Fibroblast of lung (primary cell): ENCODE data around the gene VAV2. TPM values are rescaled to one million over a fixed set of nuclear protein-coding genes. Genes with fewer than 3 reads are reported as not detected.

Source experiments
- DNase-seq, 2 donors: peaks; one replicate each; pipeline versions ENCODE4 v3.0.0 to v3.0.0-alpha.2; 2010; ENCODE audit warnings: low read depth in 2 of 2
- H2AFZ ChIP-seq: 2 replicates; pipeline ENCODE4 v1.5.1; 2012; ENCODE audit warnings: low read length, control low read depth, inconsistent platforms
- H3K27ac ChIP-seq: 2 replicates; pipeline ENCODE4 v1.5.1; 2011; ENCODE audit warnings: low read length, control low read depth; ENCODE audit not compliant: insufficient read depth
- H3K27me3 ChIP-seq: 2 replicates; pipeline ENCODE4 v1.5.1; 2011; ENCODE audit warnings: mild to moderate bottlenecking, low read length; ENCODE audit not compliant: control insufficient read depth, insufficient read depth
- H3K36me3 ChIP-seq: 2 replicates; pipeline ENCODE4 v1.5.1; 2011; ENCODE audit warnings: low read length; ENCODE audit not compliant: control insufficient read depth, insufficient read depth
- H3K4me1 ChIP-seq: 2 replicates; pipeline ENCODE4 v1.5.1; 2011; ENCODE audit warnings: low read length; ENCODE audit not compliant: control insufficient read depth, insufficient read depth; ENCODE audit errors: extremely low read depth
- H3K4me2 ChIP-seq: 2 replicates; pipeline ENCODE4 v1.5.1; 2011; ENCODE audit warnings: low read length, control low read depth; ENCODE audit not compliant: insufficient read depth; ENCODE audit errors: extremely low read depth
- H3K4me3 ChIP-seq, 4 experiments: fragments of 200-600 bp in 1 of 4; sonication (generic) in 1 of 4; replicated peaks in 1 of 4; 2 replicates each; pipeline ENCODE4 v1.5.1; 2011 to 2016; ENCODE audit warnings: low read length in 4 of 4, low read depth in 3 of 4, mild to moderate bottlenecking in 3 of 4, control low read depth in 2 of 4, inconsistent platforms in 1 of 4, mixed read lengths in 1 of 4; ENCODE audit not compliant: insufficient read depth in 1 of 4; ENCODE audit errors: control extremely low read depth in 1 of 4
- H3K79me2 ChIP-seq: 2 replicates; pipeline ENCODE4 v1.5.1; 2012; ENCODE audit warnings: mild to moderate bottlenecking, low read length, inconsistent platforms; ENCODE audit not compliant: control insufficient read depth, insufficient read depth
- H3K9ac ChIP-seq: 2 replicates; pipeline ENCODE4 v1.5.1; 2011; ENCODE audit warnings: mild to moderate bottlenecking, low read length, control low read depth; ENCODE audit not compliant: insufficient read depth
- H3K9me3 ChIP-seq: 2 replicates; pipeline ENCODE4 v1.5.1; 2012; ENCODE audit warnings: low read depth, low read length; ENCODE audit not compliant: control insufficient read depth, insufficient read depth
- H4K20me1 ChIP-seq: 2 replicates; pipeline ENCODE4 v1.5.1; 2011; ENCODE audit warnings: low read length; ENCODE audit not compliant: control insufficient read depth, insufficient read depth; ENCODE audit errors: extremely low read depth
- EZH2 ChIP-seq: IDR thresholded peaks from 2 replicates; pipeline ENCODE4 v1.5.1; 2012; ENCODE audit warnings: low read length, control low read depth, mild to moderate bottlenecking; ENCODE audit errors: missing control alignments
- polyA plus RNA-seq, 2 donors: library from polyadenylated mRNA; depleted of rRNA in 1 of 2; stranded (reverse) in 1 of 2; unstranded in 1 of 2; fragments of >200 nt; gene quantifications; 2 replicates each; pipeline ENCODE4 v1.2.1, GENCODE V29; 2011 to 2012; ENCODE audit warnings: missing spikeins in 1 of 2
- total RNA-seq: library from RNA; depleted of rRNA; stranded (reverse); fragments of >200 nt; gene quantifications from 2 replicates; pipeline ENCODE4 v1.2.1, GENCODE V29; 2014
- TF ChIP-seq, protein P1 (sequence below), 2 donors: IDR thresholded peaks in 1 of 2; conservative IDR thresholded peaks in 1 of 2; 1 replicate in 1 of 2; 2 replicates in 1 of 2; pipeline ENCODE4 v1.5.1; 2011 to 2012; ENCODE audit warnings: low read length in 2 of 2, control low read depth in 1 of 2, inconsistent platforms in 1 of 2, low read depth in 1 of 2, mild to moderate bottlenecking in 1 of 2

Gene VAV2
- total and polyA plus RNA-seq, 2 donors (not counting 1 experiment from before 2014, with no cell fraction given), result 13.7 to 17.7 TPM

DNA sequence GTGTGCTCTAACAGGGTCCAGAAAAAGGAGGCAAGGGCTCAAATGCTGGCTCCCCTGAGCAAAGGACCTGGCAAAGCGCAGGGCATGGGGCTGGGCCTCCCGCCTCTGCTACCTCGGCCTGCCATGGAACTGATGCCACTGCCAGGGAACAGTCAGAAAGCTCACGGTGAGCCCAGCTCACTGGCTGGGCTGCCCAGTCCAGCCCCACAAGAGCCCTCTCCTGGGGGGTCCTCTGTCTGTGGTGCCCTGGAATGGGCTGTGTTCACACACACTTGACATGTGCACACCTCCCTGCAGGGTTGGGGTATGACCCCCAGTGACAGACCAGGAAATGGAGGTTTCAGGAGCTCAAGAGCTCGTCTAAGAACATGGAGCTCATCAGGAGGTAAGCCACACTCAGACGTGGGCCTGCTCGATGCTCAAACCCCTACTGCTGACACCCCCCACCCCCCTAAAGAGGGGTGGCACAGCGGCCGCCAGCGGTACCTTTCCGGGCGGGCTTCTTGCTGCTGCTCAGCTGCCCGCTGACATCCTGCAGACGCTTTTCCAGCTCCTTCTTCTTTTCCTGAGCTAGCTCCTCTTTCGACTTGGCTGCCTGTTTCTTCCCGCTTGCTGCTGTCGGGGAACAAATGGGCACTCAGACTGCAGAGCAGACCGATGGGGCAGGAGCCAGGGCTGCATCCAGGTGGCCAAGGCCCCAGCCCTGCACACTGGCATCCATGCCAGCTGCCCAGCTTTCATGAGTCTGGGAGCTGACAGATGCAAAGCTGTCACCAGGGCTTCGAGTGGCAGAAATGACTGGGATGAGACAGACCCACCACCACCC lies 42.3 kb upstream of the VAV2 start:
- H3K27ac ChIP-seq, result no peak overlapping the region
- TF ChIP-seq, protein P1, sequence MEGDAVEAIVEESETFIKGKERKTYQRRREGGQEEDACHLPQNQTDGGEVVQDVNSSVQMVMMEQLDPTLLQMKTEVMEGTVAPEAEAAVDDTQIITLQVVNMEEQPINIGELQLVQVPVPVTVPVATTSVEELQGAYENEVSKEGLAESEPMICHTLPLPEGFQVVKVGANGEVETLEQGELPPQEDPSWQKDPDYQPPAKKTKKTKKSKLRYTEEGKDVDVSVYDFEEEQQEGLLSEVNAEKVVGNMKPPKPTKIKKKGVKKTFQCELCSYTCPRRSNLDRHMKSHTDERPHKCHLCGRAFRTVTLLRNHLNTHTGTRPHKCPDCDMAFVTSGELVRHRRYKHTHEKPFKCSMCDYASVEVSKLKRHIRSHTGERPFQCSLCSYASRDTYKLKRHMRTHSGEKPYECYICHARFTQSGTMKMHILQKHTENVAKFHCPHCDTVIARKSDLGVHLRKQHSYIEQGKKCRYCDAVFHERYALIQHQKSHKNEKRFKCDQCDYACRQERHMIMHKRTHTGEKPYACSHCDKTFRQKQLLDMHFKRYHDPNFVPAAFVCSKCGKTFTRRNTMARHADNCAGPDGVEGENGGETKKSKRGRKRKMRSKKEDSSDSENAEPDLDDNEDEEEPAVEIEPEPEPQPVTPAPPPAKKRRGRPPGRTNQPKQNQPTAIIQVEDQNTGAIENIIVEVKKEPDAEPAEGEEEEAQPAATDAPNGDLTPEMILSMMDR (conservative IDR thresholded peaks at IDR 0.05 in 1 of 2, IDR thresholded peaks at IDR 0.05 in 1 of 2; ENCODE audit: low read depth in 1 of 2, low read length in 2 of 2), result no peak
- no peak for TF ChIP-seq EZH2
- no peaks in the 10 kb centered on the region for H3K4me1 ChIP-seq
- H3K4me2 ChIP-seq, result no peak overlapping the region
- no peaks in the 10 kb centered on the region for H3K9me3 ChIP-seq
- no peaks in the 10 kb centered on the region for H4K20me1 ChIP-seq
- no peak overlapping the region for H2AFZ ChIP-seq
- H3K9ac ChIP-seq, result no peak overlapping the region
- H3K36me3 ChIP-seq, result peaks cover 28% of the 10 kb centered on the region
- H3K79me2 ChIP-seq, result no peaks in the 10 kb centered on the region
- H3K27me3 ChIP-seq, result no peaks in the 10 kb centered on the region
- H3K4me3 ChIP-seq, result no peak overlapping the region
- DNase-seq, result no peak

DNA sequence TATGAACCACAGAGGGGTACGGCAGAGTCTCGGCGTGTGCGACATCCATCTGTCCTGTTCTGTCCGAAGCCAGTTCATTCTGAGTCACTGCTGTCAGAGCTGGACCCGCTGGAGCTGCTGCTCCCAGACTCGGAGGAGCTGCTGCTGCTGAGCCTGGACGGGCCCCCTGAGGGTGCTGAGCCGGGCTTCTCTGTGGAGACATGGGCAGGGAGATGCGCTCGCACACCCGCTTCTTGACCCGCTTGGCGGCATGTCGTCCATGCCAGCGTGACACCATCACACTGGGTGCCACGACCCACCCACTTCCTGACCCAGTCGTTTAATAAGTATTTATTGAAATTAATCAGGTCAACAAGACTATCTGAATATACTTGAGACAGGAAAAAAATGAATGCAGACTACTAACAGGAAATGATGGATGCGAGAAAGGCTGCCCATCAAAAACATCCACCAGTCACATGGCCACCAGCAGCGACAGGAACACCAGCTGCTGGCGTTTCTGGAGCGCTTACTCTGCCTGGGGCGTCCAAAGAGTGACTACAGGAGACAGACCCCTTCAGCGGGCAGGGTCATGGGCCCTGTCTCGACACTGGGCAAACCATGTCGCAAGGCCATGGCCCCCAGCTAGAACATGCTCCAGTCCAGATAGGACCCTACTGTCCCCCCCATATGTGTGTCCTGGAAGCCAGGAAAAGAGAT lies 41.5 kb upstream of the VAV2 start:
- Histone ChIP-seq H3K36me3 (peaks cover 28% of the 10 kb centered on the region), H4K20me1 (no peaks in the 10 kb centered on the region), H3K4me3 (no peak overlapping the region), H3K9me3 (no peaks in the 10 kb centered on the region), H3K9ac (no peak overlapping the region), H3K79me2 (no peaks in the 10 kb centered on the region), H3K4me2 (no peak overlapping the region), H3K4me1 (no peaks in the 10 kb centered on the region), H3K27ac (no peak overlapping the region), H2AFZ (no peak overlapping the region), H3K27me3 (no peaks in the 10 kb centered on the region)
- TF ChIP-seq EZH2, result no peak
- TF ChIP-seq, protein P1 (conservative IDR thresholded peaks at IDR 0.05 in 1 of 2, IDR thresholded peaks at IDR 0.05 in 1 of 2; ENCODE audit: low read depth in 1 of 2, low read length in 2 of 2), result no peak
- DNase-seq, result no peak

DNA sequence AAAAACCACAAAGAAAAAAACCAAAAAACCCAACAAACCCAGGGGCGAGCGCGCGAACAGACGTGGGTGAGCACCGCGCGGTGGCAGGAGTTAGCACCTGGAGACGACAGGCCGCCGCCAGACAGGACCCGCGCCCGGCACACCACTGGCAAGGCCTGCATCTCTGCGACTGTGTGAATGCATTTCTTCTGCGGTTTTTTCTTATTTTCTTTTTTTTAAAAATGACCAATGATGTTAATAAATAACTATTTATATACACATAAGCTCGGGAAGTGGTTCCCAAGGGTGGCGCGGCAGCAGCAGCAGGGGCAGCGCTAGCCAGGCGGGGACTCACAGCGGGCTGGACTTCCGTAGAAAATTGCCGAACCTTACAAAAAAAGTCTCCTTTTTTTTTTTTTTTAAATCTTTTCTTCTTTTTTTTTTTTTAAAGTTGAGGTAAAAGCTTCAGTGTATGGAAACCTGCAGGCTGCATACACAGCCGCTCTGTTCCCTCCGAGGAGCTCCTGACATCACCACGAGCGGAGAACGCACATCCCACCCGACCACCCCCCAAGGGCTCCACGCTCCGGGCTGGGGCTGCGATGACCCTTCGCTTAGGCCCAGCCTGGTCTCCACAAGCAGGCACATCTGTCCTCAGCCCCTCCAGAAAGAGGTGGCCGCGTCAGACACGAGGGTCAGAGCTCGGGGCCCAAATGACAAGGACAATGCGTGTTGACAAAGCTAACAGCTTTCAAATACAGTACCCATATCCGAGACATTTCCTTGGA lies 40.5 kb upstream of the VAV2 start:
- TF ChIP-seq, protein P1 (conservative IDR thresholded peaks at IDR 0.05 in 1 of 2, IDR thresholded peaks at IDR 0.05 in 1 of 2; ENCODE audit: low read depth in 1 of 2, low read length in 2 of 2), result no peak
- TF ChIP-seq EZH2, result no peak
- DNase-seq, result no peak
- Histone ChIP-seq H3K27me3 (no peaks in the 10 kb centered on the region), H3K27ac (no peak overlapping the region), H3K79me2 (no peaks in the 10 kb centered on the region), H3K9ac (no peak overlapping the region), H2AFZ (no peak overlapping the region), H3K9me3 (no peaks in the 10 kb centered on the region), H3K36me3 (peaks cover 28% of the 10 kb centered on the region), H3K4me3 (no peak overlapping the region), H4K20me1 (no peaks in the 10 kb centered on the region), H3K4me2 (no peak overlapping the region), H3K4me1 (no peaks in the 10 kb centered on the region)
